SU-DHL-6 (cell line): ENCODE data around the gene STARD3NL.

ENCODE experiments used
- EZH2phosphoT487 ChIP-seq: fragments of 200-600 bp; sonication (generic), shearing (Covaris generic); conservative IDR thresholded peaks from 2 replicates; pipeline ENCODE4 v1.6.1; 2018; ENCODE audit warnings: mild to moderate bottlenecking, antibody characterized with exemption, low read length, moderate library complexity, mixed read lengths
- TF ChIP-seq, protein P1 (sequence below): fragments of 200-600 bp; sonication (generic); IDR thresholded peaks from one replicate; pipeline ENCODE4 v1.5.1; 2017; ENCODE audit warnings: antibody characterized with exemption, mild to moderate bottlenecking, low read length, moderate library complexity; ENCODE audit not compliant: insufficient read depth, poor library complexity, severe bottlenecking

GRCh38 chr7:38191791-38192190 is 13.7 kb downstream of the STARD3NL start:
- TF ChIP-seq, protein P1, sequence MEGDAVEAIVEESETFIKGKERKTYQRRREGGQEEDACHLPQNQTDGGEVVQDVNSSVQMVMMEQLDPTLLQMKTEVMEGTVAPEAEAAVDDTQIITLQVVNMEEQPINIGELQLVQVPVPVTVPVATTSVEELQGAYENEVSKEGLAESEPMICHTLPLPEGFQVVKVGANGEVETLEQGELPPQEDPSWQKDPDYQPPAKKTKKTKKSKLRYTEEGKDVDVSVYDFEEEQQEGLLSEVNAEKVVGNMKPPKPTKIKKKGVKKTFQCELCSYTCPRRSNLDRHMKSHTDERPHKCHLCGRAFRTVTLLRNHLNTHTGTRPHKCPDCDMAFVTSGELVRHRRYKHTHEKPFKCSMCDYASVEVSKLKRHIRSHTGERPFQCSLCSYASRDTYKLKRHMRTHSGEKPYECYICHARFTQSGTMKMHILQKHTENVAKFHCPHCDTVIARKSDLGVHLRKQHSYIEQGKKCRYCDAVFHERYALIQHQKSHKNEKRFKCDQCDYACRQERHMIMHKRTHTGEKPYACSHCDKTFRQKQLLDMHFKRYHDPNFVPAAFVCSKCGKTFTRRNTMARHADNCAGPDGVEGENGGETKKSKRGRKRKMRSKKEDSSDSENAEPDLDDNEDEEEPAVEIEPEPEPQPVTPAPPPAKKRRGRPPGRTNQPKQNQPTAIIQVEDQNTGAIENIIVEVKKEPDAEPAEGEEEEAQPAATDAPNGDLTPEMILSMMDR: no peak
- no peak for TF ChIP-seq EZH2phosphoT487
